ENCODE measurements around the gene DSCAM. TPM values are rescaled to one million over a fixed set of nuclear protein-coding genes. Genes with fewer than 3 reads are reported as not detected.

DSCAM gene
- total RNA-seq, 1 donor from 2014 or later, result not detected

DNA sequence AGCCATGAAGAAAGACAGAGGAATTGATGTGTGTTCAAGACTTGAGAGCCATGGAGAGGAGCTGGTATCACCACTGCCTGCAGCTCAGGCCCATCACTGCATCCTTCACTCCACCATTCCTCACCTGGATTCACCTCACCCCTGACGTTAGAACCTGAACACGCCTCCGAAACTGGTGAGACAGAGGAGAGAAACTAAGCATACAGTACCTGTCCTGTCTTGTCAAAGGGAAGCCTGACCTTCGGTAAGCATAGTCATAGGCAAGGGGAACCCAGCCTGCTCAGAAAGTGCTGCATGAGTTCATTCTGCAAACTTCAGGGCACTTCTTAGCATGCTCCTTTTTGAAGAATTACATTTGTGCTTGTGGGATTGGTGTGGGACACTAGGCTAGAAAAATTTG, 425.8 kb downstream of the DSCAM start:
- peaks cover 41% of the 10 kb centered on the region for H3K9me3 Mint-ChIP-seq (ENCODE audit: unreplicated experiment)
- TF ChIP-seq, protein P1, sequence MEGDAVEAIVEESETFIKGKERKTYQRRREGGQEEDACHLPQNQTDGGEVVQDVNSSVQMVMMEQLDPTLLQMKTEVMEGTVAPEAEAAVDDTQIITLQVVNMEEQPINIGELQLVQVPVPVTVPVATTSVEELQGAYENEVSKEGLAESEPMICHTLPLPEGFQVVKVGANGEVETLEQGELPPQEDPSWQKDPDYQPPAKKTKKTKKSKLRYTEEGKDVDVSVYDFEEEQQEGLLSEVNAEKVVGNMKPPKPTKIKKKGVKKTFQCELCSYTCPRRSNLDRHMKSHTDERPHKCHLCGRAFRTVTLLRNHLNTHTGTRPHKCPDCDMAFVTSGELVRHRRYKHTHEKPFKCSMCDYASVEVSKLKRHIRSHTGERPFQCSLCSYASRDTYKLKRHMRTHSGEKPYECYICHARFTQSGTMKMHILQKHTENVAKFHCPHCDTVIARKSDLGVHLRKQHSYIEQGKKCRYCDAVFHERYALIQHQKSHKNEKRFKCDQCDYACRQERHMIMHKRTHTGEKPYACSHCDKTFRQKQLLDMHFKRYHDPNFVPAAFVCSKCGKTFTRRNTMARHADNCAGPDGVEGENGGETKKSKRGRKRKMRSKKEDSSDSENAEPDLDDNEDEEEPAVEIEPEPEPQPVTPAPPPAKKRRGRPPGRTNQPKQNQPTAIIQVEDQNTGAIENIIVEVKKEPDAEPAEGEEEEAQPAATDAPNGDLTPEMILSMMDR (IDR thresholded peaks at IDR 0.05), result no peak
- no peaks in the 10 kb centered on the region for H3K27me3 Mint-ChIP-seq (ENCODE audit: unreplicated experiment)
- no peak for DNase-seq (ENCODE audit: extremely low spot score, unreplicated experiment)
- no peak overlapping the region for H3K4me3 Mint-ChIP-seq (ENCODE audit: unreplicated experiment)
- no peak overlapping the region for H3K27ac Mint-ChIP-seq (ENCODE audit: unreplicated experiment)
- H3K36me3 Mint-ChIP-seq (ENCODE audit: unreplicated experiment), result no peaks in the 10 kb centered on the region
- no peaks in the 10 kb centered on the region for H3K4me1 Mint-ChIP-seq (ENCODE audit: unreplicated experiment)

DNA sequence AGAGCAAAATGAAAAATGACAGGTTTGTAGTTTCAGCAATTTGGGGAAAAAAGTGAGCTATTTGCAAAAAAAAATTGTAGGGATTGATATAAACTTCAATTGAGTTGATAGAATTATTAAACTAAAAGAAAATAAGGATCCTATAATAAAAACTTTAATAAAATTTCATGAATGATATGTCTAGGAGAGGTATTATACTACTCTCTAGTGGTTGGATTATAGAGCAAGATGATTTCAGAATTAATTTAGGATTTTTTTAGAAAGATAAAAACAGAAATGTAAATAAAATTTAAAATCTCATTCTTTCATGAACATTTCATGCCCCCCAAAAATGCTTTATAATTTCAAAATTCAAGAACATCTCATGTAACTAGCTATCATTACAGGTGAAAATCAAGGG, 430.4 kb downstream of the DSCAM start:
- TF ChIP-seq, protein P1 (IDR thresholded peaks at IDR 0.05), result no peak
- Mint-ChIP-seq H3K9me3 (ENCODE audit: unreplicated experiment) (peaks cover 56% of the 10 kb centered on the region), H3K27me3 (ENCODE audit: unreplicated experiment) (no peaks in the 10 kb centered on the region)

DNA sequence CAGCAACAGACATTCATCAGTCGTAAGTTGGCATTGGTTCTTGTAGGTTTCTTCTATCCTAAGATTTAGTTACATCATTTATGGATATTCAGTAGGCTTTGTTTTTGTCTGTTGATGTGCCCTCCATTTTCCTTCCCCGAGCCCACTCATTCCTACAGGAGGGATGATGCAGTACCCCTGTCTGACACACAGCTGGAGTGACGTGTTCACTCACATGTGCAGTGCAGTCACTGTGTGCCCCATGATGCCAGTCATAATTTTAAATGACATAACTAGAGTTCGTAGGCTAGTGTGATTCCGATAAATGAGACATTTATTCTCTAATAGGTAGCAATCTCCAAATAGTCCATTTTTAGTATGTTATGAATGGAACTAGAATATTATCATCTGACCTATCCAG, 438.4 kb downstream of the DSCAM start:
- Mint-ChIP-seq H3K27me3 (ENCODE audit: unreplicated experiment) (no peaks in the 10 kb centered on the region), H3K27ac (ENCODE audit: unreplicated experiment) (no peak overlapping the region), H3K4me3 (ENCODE audit: unreplicated experiment) (no peak overlapping the region)

More for the DNA sequence above, 430.4 kb downstream of the DSCAM start:
- Mint-ChIP-seq H3K27ac (ENCODE audit: unreplicated experiment) (no peak overlapping the region), H3K4me1 (ENCODE audit: unreplicated experiment) (no peaks in the 10 kb centered on the region), H3K4me3 (ENCODE audit: unreplicated experiment) (no peak overlapping the region), H3K36me3 (ENCODE audit: unreplicated experiment) (no peaks in the 10 kb centered on the region)
- DNase-seq (ENCODE audit: extremely low spot score, unreplicated experiment), result no peak

DNA sequence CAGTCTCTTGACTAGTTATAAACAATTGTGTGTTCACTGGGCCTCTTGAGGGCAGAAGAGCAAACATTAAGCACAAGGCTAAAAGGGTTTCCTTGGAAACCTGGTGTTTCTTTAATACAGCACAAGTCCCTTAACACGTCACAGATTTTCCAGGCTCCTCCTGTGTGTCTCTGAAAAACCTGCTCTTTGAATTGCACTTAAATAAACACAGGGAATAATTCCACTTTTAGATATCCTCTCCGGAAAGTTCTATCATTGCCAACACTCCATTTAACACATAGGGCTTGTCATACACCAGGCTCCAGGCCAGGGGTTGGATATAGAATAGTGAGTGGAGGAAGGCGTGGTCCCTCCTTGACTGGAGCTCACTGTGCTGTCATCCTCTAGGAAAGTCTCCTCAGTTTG, 442.6 kb downstream of the DSCAM start:
- H3K36me3 Mint-ChIP-seq (ENCODE audit: unreplicated experiment), result peaks cover 2% of the 10 kb centered on the region
- DNase-seq (ENCODE audit: extremely low spot score, unreplicated experiment), result no peak
- TF ChIP-seq, protein P1 (IDR thresholded peaks at IDR 0.05), result no peak
- no peaks in the 10 kb centered on the region for H3K4me1 Mint-ChIP-seq (ENCODE audit: unreplicated experiment)
- no peak overlapping the region for H3K4me3 Mint-ChIP-seq (ENCODE audit: unreplicated experiment)
- H3K9me3 Mint-ChIP-seq (ENCODE audit: unreplicated experiment), result peaks cover 41% of the 10 kb centered on the region
- no peaks in the 10 kb centered on the region for H3K27me3 Mint-ChIP-seq (ENCODE audit: unreplicated experiment)
- no peak overlapping the region for H3K27ac Mint-ChIP-seq (ENCODE audit: unreplicated experiment)

More for the DNA sequence above, 438.4 kb downstream of the DSCAM start:
- no peak for DNase-seq (ENCODE audit: extremely low spot score, unreplicated experiment)
- Mint-ChIP-seq H3K36me3 (ENCODE audit: unreplicated experiment) (peaks cover 2% of the 10 kb centered on the region), H3K4me1 (ENCODE audit: unreplicated experiment) (no peaks in the 10 kb centered on the region), H3K9me3 (ENCODE audit: unreplicated experiment) (peaks cover 44% of the 10 kb centered on the region)
- TF ChIP-seq, protein P1 (IDR thresholded peaks at IDR 0.05), result no peak

DNA sequence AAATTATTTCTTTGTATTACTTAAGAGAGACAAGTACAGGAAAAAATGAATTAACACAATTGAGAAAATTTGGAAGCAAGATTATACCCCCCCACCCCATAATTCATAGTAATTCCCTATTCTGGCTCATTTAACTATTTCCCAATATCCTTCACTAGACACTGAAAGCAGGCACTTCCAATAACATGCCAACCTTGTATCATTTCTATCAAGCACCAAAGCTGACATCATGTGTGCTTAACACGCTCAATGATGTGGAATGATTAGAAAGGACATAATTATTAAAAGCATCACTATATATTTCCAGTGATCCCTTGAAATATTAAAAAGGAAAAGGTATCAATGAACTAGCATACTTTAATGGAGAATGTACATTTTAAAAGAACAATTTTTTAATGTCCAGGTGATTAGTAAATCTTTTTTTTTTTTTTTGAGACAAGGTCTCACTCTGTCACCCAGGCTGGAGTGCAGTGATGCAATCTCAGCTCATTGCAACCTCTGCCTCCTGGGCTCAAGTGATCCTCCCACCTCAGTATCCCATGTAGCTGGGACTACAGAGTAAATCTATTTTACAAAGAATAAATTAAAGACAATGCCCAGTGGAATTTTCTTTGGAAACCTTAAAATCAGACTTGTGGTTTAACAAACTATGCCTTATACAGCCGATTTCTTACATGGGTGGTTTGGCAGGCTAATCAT, 443.9 kb downstream of the DSCAM start:
- H3K4me3 Mint-ChIP-seq (ENCODE audit: unreplicated experiment), result no peak overlapping the region

More for the DNA sequence above, 443.9 kb downstream of the DSCAM start:
- H3K27ac Mint-ChIP-seq (ENCODE audit: unreplicated experiment), result no peak overlapping the region
- peaks cover 45% of the 10 kb centered on the region for H3K9me3 Mint-ChIP-seq (ENCODE audit: unreplicated experiment)
- TF ChIP-seq, protein P1 (IDR thresholded peaks at IDR 0.05), result no peak
- H3K27me3 Mint-ChIP-seq (ENCODE audit: unreplicated experiment), result no peaks in the 10 kb centered on the region
- DNase-seq (ENCODE audit: extremely low spot score, unreplicated experiment), result no peak
- peaks cover 2% of the 10 kb centered on the region for H3K36me3 Mint-ChIP-seq (ENCODE audit: unreplicated experiment)
- no peaks in the 10 kb centered on the region for H3K4me1 Mint-ChIP-seq (ENCODE audit: unreplicated experiment)

Measured in osteocyte (in vitro differentiated cells).